Keratinocyte (primary cell): Measurements from ENCODE around the gene TNIP2. TPM values are rescaled to one million over a fixed set of nuclear protein-coding genes. Genes with fewer than 3 reads are reported as not detected.
"Not testable (repeated sequence)": the region's sequence is repeated elsewhere in the genome, so short reads cannot be mapped to it uniquely, and the experiment has no call there.

ENCODE experiments used
- DNase-seq: peaks from one replicate; pipeline ENCODE4 v3.0.0-alpha.2; 2011; ENCODE audit warnings: low read depth, missing footprints, low spot score
- FAIRE-seq: peaks from 2 replicates; lab custom pipeline; 2011; peaks lifted over from hg19 to GRCh38; lab: Jason Lieb, UNC
- H2AFZ ChIP-seq: 2 replicates; pipeline ENCODE4 v1.6.0; 2012; ENCODE audit warnings: low read length, control low read depth, inconsistent platforms; ENCODE audit not compliant: control insufficient read depth
- H3K27ac ChIP-seq: 2 replicates; pipeline ENCODE4 v1.5.1; 2011; ENCODE audit warnings: low read length; ENCODE audit not compliant: control insufficient read depth, insufficient read depth
- H3K27me3 ChIP-seq: 3 replicates; pipeline ENCODE4 v1.6.0; 2011; ENCODE audit warnings: low read length; ENCODE audit not compliant: control insufficient read depth, insufficient read depth; ENCODE audit errors: extremely low read depth
- H3K36me3 ChIP-seq, 2 experiments: 2 replicates in 1 of 2; 3 replicates in 1 of 2; pipeline ENCODE4 v1.5.1; 2011; ENCODE audit warnings: low read length in 2 of 2, mild to moderate bottlenecking in 1 of 2; ENCODE audit not compliant: control insufficient read depth in 2 of 2, insufficient read depth in 2 of 2; ENCODE audit errors: extremely low read depth in 1 of 2
- H3K4me1 ChIP-seq: 3 replicates; pipeline ENCODE4 v1.5.1; 2011; ENCODE audit warnings: low read length; ENCODE audit not compliant: control insufficient read depth, insufficient read depth; ENCODE audit errors: extremely low read depth
- H3K4me2 ChIP-seq: 3 replicates; pipeline ENCODE4 v1.6.0; 2011; ENCODE audit warnings: low read depth, low read length; ENCODE audit not compliant: control insufficient read depth, insufficient read depth; ENCODE audit errors: extremely low read depth
- H3K4me3 ChIP-seq, 3 experiments: fragments of 200-600 bp in 1 of 3; sonication (generic) in 1 of 3; 2 replicates in 2 of 3; 3 replicates in 1 of 3; pipeline ENCODE4 v1.5.1; 2011 to 2016; ENCODE audit warnings: low read length in 3 of 3, mild to moderate bottlenecking in 3 of 3, control low read depth in 2 of 3, inconsistent platforms in 1 of 3, low read depth in 1 of 3, mixed read lengths in 1 of 3, mixed run types in 1 of 3, moderate library complexity in 1 of 3; ENCODE audit not compliant: control insufficient read depth in 2 of 3, insufficient read depth in 2 of 3; ENCODE audit errors: extremely low read depth in 1 of 3
- H3K79me2 ChIP-seq: 2 replicates; pipeline ENCODE4 v1.6.0; 2012; ENCODE audit warnings: low read length; ENCODE audit not compliant: control insufficient read depth, insufficient read depth
- H3K9ac ChIP-seq: 3 replicates; pipeline ENCODE4 v1.6.0; 2011; ENCODE audit warnings: low read length; ENCODE audit not compliant: control insufficient read depth, insufficient read depth; ENCODE audit errors: extremely low read depth
- H3K9me1 ChIP-seq: 3 replicates; pipeline ENCODE4 v1.6.0; 2011; ENCODE audit warnings: low read length; ENCODE audit not compliant: control insufficient read depth, insufficient read depth; ENCODE audit errors: extremely low read depth
- H3K9me3 ChIP-seq: 2 replicates; pipeline ENCODE4 v1.5.1; 2012; ENCODE audit warnings: low read depth, low read length; ENCODE audit not compliant: control insufficient read depth
- H4K20me1 ChIP-seq: 3 replicates; pipeline ENCODE4 v1.6.0; 2011; ENCODE audit warnings: low read length; ENCODE audit not compliant: control insufficient read depth, insufficient read depth; ENCODE audit errors: extremely low read depth
- EZH2 ChIP-seq: IDR thresholded peaks from one replicate; pipeline ENCODE4 v1.6.1; 2012; ENCODE audit warnings: inconsistent platforms, mild to moderate bottlenecking, low read length, moderate library complexity
- dilution Hi-C: fragments of 300-500 bp; cut with MboI; formaldehyde crosslinking; loops from one replicate; pipeline ENCODE4 v1.7.0; 2020; ENCODE audit warnings: low sequenced_read_pairs; ENCODE audit not compliant: extremely low pct_ligation_motif_present
- polyA plus RNA-seq, 5 experiments: library from polyadenylated mRNA; depleted of rRNA in 3 of 5; stranded (reverse) in 3 of 5; stranded (forward) in 1 of 5; unstranded in 1 of 5; fragments of >200 nt; gene quantifications; 1 replicate in 1 of 5; 2 replicates in 3 of 5; 3 replicates in 1 of 5; pipeline versions ENCODE4 v1.2.1 to v1.2.3, GENCODE V29; 2011 to 2012; ENCODE audit warnings: missing spikeins in 2 of 5, low read depth in 1 of 5, low replicate concordance in 1 of 5
- TF ChIP-seq, protein P1 (sequence below), 3 experiments: IDR thresholded peaks in 1 of 3; conservative IDR thresholded peaks in 1 of 3; optimal IDR thresholded peaks in 1 of 3; 2 replicates in 2 of 3; 3 replicates in 1 of 3; pipeline versions ENCODE3 to v1.5.1; 2011; ENCODE audit warnings: low read length in 3 of 3, mild to moderate bottlenecking in 3 of 3, moderate library complexity in 2 of 3, control low read depth in 1 of 3, inconsistent platforms in 1 of 3; ENCODE audit not compliant: insufficient read depth in 2 of 3; ENCODE audit errors: extremely low read depth in 1 of 3

Gene TNIP2
- polyA plus RNA-seq, 1 donor (not counting 4 experiments of a cell fraction or from before 2014, with no cell fraction given), result 22.6 TPM

DNA sequence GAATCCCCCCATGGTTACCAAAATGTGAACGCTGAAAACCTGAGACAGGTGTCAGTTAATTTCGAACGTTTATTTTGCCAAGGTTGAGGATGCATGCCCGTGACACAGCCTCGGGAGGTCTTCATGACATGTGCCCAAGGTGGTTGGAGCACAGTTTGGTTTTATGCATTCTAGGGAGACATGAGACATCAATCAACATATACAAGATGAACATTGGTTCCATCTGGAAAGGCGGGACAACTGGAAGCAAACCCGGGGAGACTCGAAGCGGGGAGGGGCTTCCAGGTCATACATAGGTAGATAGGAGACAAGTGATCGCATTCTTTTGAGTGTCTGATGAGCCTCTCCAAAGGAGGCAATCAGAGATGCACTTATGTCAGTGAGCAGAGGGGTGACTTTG lies 25.8 kb upstream of the TNIP2 start:
- no peak overlapping the region for H3K9ac ChIP-seq
- H3K36me3 ChIP-seq, result no peaks in the 10 kb centered on the region
- no peaks in the 10 kb centered on the region for H3K4me1 ChIP-seq
- no peak overlapping the region for H2AFZ ChIP-seq
- no peak for DNase-seq
- no peak for FAIRE-seq
- no peak for TF ChIP-seq EZH2
- TF ChIP-seq, protein P1, sequence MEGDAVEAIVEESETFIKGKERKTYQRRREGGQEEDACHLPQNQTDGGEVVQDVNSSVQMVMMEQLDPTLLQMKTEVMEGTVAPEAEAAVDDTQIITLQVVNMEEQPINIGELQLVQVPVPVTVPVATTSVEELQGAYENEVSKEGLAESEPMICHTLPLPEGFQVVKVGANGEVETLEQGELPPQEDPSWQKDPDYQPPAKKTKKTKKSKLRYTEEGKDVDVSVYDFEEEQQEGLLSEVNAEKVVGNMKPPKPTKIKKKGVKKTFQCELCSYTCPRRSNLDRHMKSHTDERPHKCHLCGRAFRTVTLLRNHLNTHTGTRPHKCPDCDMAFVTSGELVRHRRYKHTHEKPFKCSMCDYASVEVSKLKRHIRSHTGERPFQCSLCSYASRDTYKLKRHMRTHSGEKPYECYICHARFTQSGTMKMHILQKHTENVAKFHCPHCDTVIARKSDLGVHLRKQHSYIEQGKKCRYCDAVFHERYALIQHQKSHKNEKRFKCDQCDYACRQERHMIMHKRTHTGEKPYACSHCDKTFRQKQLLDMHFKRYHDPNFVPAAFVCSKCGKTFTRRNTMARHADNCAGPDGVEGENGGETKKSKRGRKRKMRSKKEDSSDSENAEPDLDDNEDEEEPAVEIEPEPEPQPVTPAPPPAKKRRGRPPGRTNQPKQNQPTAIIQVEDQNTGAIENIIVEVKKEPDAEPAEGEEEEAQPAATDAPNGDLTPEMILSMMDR (optimal IDR thresholded peaks at IDR 0.05 in 1 of 3, IDR thresholded peaks at IDR 0.05 in 1 of 3, conservative IDR thresholded peaks at IDR 0.05 in 1 of 3; ENCODE audit: extremely low read depth in 1 of 3, insufficient read depth in 2 of 3, low read length in 3 of 3), result no peak
- dilution Hi-C loops, result no loop called here
- no peak overlapping the region for H3K4me3 ChIP-seq
- H3K27ac ChIP-seq, result no peak overlapping the region
- no peaks in the 10 kb centered on the region for H3K79me2 ChIP-seq
- H3K9me3 ChIP-seq, result no peaks in the 10 kb centered on the region
- H3K4me2 ChIP-seq, result no peak overlapping the region
- peaks cover 5% of the 10 kb centered on the region for H3K27me3 ChIP-seq
- no peaks in the 10 kb centered on the region for H3K9me1 ChIP-seq
- H4K20me1 ChIP-seq, result no peaks in the 10 kb centered on the region

DNA sequence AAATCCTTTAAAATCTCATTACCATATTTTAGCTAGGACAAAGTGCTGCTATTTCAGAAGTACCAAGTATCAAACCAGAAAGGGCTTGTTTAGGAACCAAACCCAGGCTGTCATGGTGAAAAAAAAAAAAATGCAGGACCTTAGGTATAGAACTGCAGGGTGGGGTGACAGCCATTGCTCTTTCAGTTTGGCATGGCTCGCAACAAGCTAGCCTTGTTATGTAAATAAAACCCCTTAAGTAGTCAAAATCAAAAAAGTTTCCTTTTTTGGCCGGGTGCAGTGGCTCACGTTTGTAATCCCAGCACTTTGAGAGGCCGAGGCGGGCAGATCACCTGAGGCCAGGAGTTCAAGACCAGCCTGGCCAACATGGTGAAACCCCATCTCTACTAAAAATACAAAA lies 24.5 kb upstream of the TNIP2 start:
- FAIRE-seq, result not testable (repeated sequence)

DNA sequence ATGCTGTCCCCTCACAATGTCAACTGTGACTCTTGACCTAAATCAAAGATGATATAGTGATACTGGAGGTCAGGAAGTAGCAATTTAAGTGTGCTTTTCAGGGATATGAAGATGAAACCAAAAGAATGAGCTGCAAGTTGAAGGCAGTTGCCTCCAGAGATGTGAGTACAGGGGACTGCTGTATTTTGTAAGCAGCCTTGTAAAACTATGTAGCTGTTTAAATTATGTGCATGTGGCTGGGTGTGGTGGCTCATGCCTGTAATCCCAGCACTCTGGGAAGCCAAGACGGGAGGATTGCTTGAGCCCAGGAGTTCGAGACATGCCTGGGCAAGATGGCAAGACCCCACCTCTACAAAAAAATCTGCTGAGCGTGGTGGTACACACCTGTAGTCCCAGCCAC lies 15.1 kb upstream of the TNIP2 start:
- Histone ChIP-seq H3K9ac (no peak overlapping the region), H3K9me1 (no peaks in the 10 kb centered on the region), H3K4me2 (no peak overlapping the region), H3K4me1 (no peaks in the 10 kb centered on the region), H3K4me3 (no peak overlapping the region), H3K27ac (no peak overlapping the region), H3K79me2 (no peaks in the 10 kb centered on the region), H3K9me3 (no peaks in the 10 kb centered on the region), H3K27me3 (no peaks in the 10 kb centered on the region), H3K36me3 (no peaks in the 10 kb centered on the region), H2AFZ (peak overlapping the region; percentile 19), H4K20me1 (no peaks in the 10 kb centered on the region)
- DNase-seq, result no peak
- dilution Hi-C loops, result no loop called here
- no peak for FAIRE-seq
- TF ChIP-seq, protein P1 (optimal IDR thresholded peaks at IDR 0.05 in 1 of 3, IDR thresholded peaks at IDR 0.05 in 1 of 3, conservative IDR thresholded peaks at IDR 0.05 in 1 of 3; ENCODE audit: extremely low read depth in 1 of 3, insufficient read depth in 2 of 3, low read length in 3 of 3), result no peak
- no peak for TF ChIP-seq EZH2

More for the DNA sequence above, 24.5 kb upstream of the TNIP2 start:
- H3K36me3 ChIP-seq, H3K4me2 ChIP-seq, H3K9me3 ChIP-seq, H3K4me1 ChIP-seq, H3K27me3 ChIP-seq, H3K9me1 ChIP-seq, dilution Hi-C loops, H4K20me1 ChIP-seq, H3K79me2 ChIP-seq, H3K9ac ChIP-seq, H2AFZ ChIP-seq, DNase-seq, H3K4me3 ChIP-seq, H3K27ac ChIP-seq: not testable (repeated sequence)
